Activated T-helper 2 cell treated with anti-CD3 and anti-CD28 coated beads, Interferon-gamma antibody, Interleukin-2, Interleukin-4, amounts not matched to agents 10 μg/mL and 5 μg/mL and 100 μg/mL, durations not matched to agents 14 hours and 24 hours and 36 hours (primary cell): ENCODE data around the gene CPAMD8. TPM values are rescaled to one million over a fixed set of nuclear protein-coding genes. Genes with fewer than 3 reads are reported as not detected.

ENCODE experiments used
- DNase-seq: peaks from one replicate; pipeline ENCODE4 v3.0.0; 2021; ENCODE audit warnings: low spot score
- H3K27ac Mint-ChIP-seq: one replicate; pipeline ENCODE4 v1.8.0; 2021; ENCODE audit warnings: mixed read lengths
- H3K27me3 Mint-ChIP-seq: one replicate; pipeline ENCODE4 v1.8.0; 2021; ENCODE audit warnings: low read depth, mixed read lengths
- H3K36me3 Mint-ChIP-seq: one replicate; pipeline ENCODE4 v1.8.0; 2021; ENCODE audit warnings: low read depth, mixed read lengths
- H3K4me1 Mint-ChIP-seq: one replicate; pipeline ENCODE4 v1.8.0; 2021; ENCODE audit warnings: low read depth, mixed read lengths
- H3K4me3 Mint-ChIP-seq: one replicate; pipeline ENCODE4 v1.8.0; 2021; ENCODE audit warnings: low read depth, mild to moderate bottlenecking, moderate library complexity, mixed read lengths
- H3K9me3 Mint-ChIP-seq: one replicate; pipeline ENCODE4 v1.8.0; 2021; ENCODE audit warnings: mixed read lengths
- intact Hi-C: fragments of 100-400 bp; cut with micrococcal nuclease; formaldehyde crosslinking; loops from one replicate; pipeline ENCODE4 v1.15.1; 2023
- total RNA-seq: library from RNA; stranded (reverse); gene quantifications from 2 replicates; pipeline ENCODE4 v1.2.3, GENCODE V29; 2022

Gene CPAMD8
- total RNA-seq, 1 donor from 2014 or later = 0.27 TPM

- peaks cover 15% of the 10 kb centered on the region for H3K4me1 Mint-ChIP-seq
- intact Hi-C loops = no loop called here
- no peaks in the 10 kb centered on the region for H3K27me3 Mint-ChIP-seq
- no peak overlapping the region for H3K27ac Mint-ChIP-seq
- peaks cover 5% of the 10 kb centered on the region for H3K9me3 Mint-ChIP-seq
- no peak overlapping the region for H3K4me3 Mint-ChIP-seq
- no peak for DNase-seq
- H3K36me3 Mint-ChIP-seq = peaks cover 74% of the 10 kb centered on the region
These were observed 34.2 kb upstream of the CPAMD8 start for GRCh38 chr19:17060802-17061201.

GRCh38 chr19:17058236-17058635 lies 31.6 kb upstream of the CPAMD8 start:
- peaks cover 2% of the 10 kb centered on the region for H3K4me1 Mint-ChIP-seq
- no peak overlapping the region for H3K4me3 Mint-ChIP-seq
- H3K36me3 Mint-ChIP-seq = peaks cover 63% of the 10 kb centered on the region
- no peaks in the 10 kb centered on the region for H3K27me3 Mint-ChIP-seq
- DNase-seq = no peak
- intact Hi-C loops = no loop called here
- H3K27ac Mint-ChIP-seq = no peak overlapping the region
- H3K9me3 Mint-ChIP-seq = no peaks in the 10 kb centered on the region

- Mint-ChIP-seq H3K9me3 (no peaks in the 10 kb centered on the region), H3K27me3 (no peaks in the 10 kb centered on the region), H3K4me3 (no peak overlapping the region), H3K27ac (no peak overlapping the region), H3K4me1 (no peaks in the 10 kb centered on the region), H3K36me3 (peaks cover 67% of the 10 kb centered on the region)
- DNase-seq = no peak
- intact Hi-C loops = no loop called here
These were observed 29.0 kb upstream of the CPAMD8 start for GRCh38 chr19:17055636-17056035.

- no peak for DNase-seq
- H3K36me3 Mint-ChIP-seq = peaks cover 63% of the 10 kb centered on the region
- H3K9me3 Mint-ChIP-seq = no peaks in the 10 kb centered on the region
- H3K27ac Mint-ChIP-seq = no peak overlapping the region
- no peaks in the 10 kb centered on the region for H3K27me3 Mint-ChIP-seq
- no peak overlapping the region for H3K4me3 Mint-ChIP-seq
- H3K4me1 Mint-ChIP-seq = no peaks in the 10 kb centered on the region
- intact Hi-C loops = loop anchor here (5.0 kb wide), 1 partner anchor 282 kb away; no protein-coding TSS in a partner anchor
These were observed 28.1 kb upstream of the CPAMD8 start for GRCh38 chr19:17054746-17055145.

GRCh38 chr19:17052439-17052838 lies 25.8 kb upstream of the CPAMD8 start:
- H3K9me3 Mint-ChIP-seq = no peaks in the 10 kb centered on the region
- H3K27ac Mint-ChIP-seq = no peak overlapping the region
- H3K27me3 Mint-ChIP-seq = no peaks in the 10 kb centered on the region
- H3K4me1 Mint-ChIP-seq = no peaks in the 10 kb centered on the region
- no peak overlapping the region for H3K4me3 Mint-ChIP-seq
- peaks cover 54% of the 10 kb centered on the region for H3K36me3 Mint-ChIP-seq
- intact Hi-C loops = loop anchor here (5.0 kb wide), 1 partner anchor 280 kb away; no protein-coding TSS in a partner anchor
- DNase-seq = no peak

GRCh38 chr19:17049711-17050280 lies 23.2 kb upstream of the CPAMD8 start:
- Mint-ChIP-seq H3K9me3 (no peaks in the 10 kb centered on the region), H3K27me3 (no peaks in the 10 kb centered on the region), H3K4me3 (no peak overlapping the region), H3K4me1 (no peaks in the 10 kb centered on the region), H3K27ac (peak overlapping the region; percentile 17), H3K36me3 (peaks cover 42% of the 10 kb centered on the region)
- intact Hi-C loops = loop anchor here (5.0 kb wide), 1 partner anchor 277 kb away; no protein-coding TSS in a partner anchor
- no peak for DNase-seq

GRCh38 chr19:17048885-17049453 lies 22.4 kb upstream of the CPAMD8 start:
- intact Hi-C loops = no loop called here
- Mint-ChIP-seq H3K4me3 (no peak overlapping the region), H3K9me3 (no peaks in the 10 kb centered on the region), H3K4me1 (no peaks in the 10 kb centered on the region), H3K27ac (no peak overlapping the region), H3K27me3 (no peaks in the 10 kb centered on the region), H3K36me3 (peaks cover 39% of the 10 kb centered on the region)
- no peak for DNase-seq

- no peak for DNase-seq
- peaks cover 2% of the 10 kb centered on the region for H3K27me3 Mint-ChIP-seq
- intact Hi-C loops = no loop called here
- peaks cover 18% of the 10 kb centered on the region for H3K36me3 Mint-ChIP-seq
- H3K4me1 Mint-ChIP-seq = no peaks in the 10 kb centered on the region
- no peak overlapping the region for H3K4me3 Mint-ChIP-seq
- no peak overlapping the region for H3K27ac Mint-ChIP-seq
- H3K9me3 Mint-ChIP-seq = no peaks in the 10 kb centered on the region
These were observed 19.4 kb upstream of the CPAMD8 start for GRCh38 chr19:17045907-17046502.

DNA sequence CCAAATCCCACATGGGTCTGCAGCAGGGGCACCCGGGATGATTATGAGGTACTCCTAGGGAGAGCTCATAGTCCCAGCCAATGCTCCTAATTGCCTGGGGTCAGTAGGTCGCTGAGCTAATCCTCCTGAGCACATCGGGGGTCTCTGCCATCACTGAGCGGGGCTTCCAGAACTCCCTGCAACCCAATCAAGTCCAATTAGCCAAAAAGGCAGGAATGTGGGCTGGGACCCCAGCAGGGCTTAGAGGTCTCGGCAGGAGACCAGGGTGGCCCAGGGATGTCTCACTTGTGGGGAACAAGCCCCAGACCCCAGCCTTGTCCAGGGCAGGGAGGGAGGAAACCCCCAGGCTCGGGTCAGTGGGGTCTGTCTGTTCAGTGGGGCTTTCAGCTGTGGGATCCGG lies 17.1 kb upstream of the CPAMD8 start:
- intact Hi-C loops = no loop called here
- Mint-ChIP-seq H3K36me3 (peaks cover 4% of the 10 kb centered on the region), H3K27me3 (peaks cover 2% of the 10 kb centered on the region), H3K9me3 (no peaks in the 10 kb centered on the region), H3K4me3 (no peak overlapping the region), H3K27ac (no peak overlapping the region), H3K4me1 (no peaks in the 10 kb centered on the region)
- DNase-seq = no peak

DNA sequence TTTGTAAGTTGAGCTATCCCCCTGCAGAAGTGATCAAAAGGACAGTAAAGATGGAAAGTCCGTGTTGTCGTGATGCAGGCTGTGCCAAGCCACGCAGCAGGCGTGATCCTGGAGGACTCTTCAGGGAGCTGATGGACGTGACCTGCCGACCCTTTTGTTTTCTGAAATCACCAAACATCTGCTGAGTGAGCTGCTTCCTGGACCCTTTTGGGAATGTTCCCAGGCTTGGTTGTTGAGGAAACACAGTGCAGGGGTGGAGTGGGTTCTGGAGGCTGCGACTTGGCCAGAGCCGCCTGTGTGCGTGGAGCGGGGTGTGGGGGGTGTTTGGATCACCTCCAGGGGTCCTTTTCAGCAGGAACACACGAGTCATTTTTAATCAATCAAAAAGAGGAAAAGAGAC lies 15.4 kb upstream of the CPAMD8 start:
- Mint-ChIP-seq H3K36me3 (no peaks in the 10 kb centered on the region), H3K9me3 (no peaks in the 10 kb centered on the region), H3K4me3 (no peak overlapping the region), H3K4me1 (no peaks in the 10 kb centered on the region), H3K27ac (no peak overlapping the region), H3K27me3 (peaks cover 2% of the 10 kb centered on the region)
- DNase-seq = no peak
- intact Hi-C loops = no loop called here

GRCh38 chr19:17037966-17038500 lies 11.4 kb upstream of the CPAMD8 start:
- intact Hi-C loops = no loop called here
- Mint-ChIP-seq H3K27me3 (peaks cover 4% of the 10 kb centered on the region), H3K9me3 (no peaks in the 10 kb centered on the region), H3K27ac (no peak overlapping the region), H3K4me1 (no peaks in the 10 kb centered on the region), H3K4me3 (no peak overlapping the region), H3K36me3 (no peaks in the 10 kb centered on the region)
- no peak for DNase-seq

- intact Hi-C loops = no loop called here
- Mint-ChIP-seq H3K27me3 (peaks cover 9% of the 10 kb centered on the region), H3K4me3 (no peak overlapping the region), H3K36me3 (no peaks in the 10 kb centered on the region), H3K4me1 (no peaks in the 10 kb centered on the region), H3K27ac (no peak overlapping the region), H3K9me3 (no peaks in the 10 kb centered on the region)
- DNase-seq = no peak
These were observed 10.6 kb upstream of the CPAMD8 start for GRCh38 chr19:17037184-17037583.

DNA sequence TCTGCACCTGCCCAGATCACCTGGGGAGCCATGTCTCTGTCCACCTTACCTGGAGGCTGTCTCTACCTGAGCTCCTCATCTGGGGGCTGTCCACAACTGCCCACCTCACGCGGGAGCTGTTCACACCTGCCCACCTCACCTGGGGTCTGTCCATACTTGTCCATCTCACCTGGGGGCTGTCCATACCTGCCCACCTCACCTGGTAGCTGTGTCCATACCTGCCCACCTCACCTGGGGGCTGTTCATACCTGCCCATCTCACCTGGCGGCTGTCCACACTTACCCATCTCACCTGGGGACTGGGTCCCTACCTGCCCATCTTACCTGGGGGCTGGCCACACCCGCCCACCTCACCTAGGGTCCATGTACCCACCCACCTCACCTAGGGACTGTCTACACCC lies 10.0 kb upstream of the CPAMD8 start:
- no peak for DNase-seq
- Mint-ChIP-seq H3K4me1 (no peaks in the 10 kb centered on the region), H3K27ac (no peak overlapping the region), H3K4me3 (no peak overlapping the region), H3K27me3 (peaks cover 6% of the 10 kb centered on the region), H3K9me3 (no peaks in the 10 kb centered on the region), H3K36me3 (no peaks in the 10 kb centered on the region)
- intact Hi-C loops = no loop called here
